Activated naive CD4-positive, alpha-beta T cell treated with Interleukin-2 at 50 U/mL for 16 hours (primary cell): ENCODE results near the gene RHBDD2.
"Not testable (repeated sequence)": the region's sequence is repeated elsewhere in the genome, so short reads cannot be mapped to it uniquely, and the experiment has no call there.

ENCODE experiments used
- DNase-seq: peaks from one replicate; pipeline ENCODE4 v3.0.0-alpha.2; 2020

The RHBDD2 gene

GRCh38 chr7:75866489-75867389 lies 12.1 kb upstream of the RHBDD2 start:
- peak; percentile 47 for DNase-seq

DNA sequence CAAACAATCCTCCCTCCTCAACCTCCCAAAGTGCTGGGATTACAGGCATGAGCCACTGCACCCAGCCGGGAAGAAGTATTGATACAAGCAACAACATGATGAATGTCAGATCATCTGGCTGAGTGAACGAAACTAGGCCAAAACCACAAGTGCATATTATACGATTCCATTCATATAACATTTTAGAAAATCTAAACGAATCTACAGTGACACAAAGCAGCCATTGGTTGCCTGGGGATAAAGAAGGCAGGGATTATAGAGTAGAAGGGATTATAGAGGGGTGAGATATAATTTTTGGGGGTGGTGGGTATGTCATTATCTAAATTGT lies 11.5 kb upstream of the RHBDD2 start:
- no peak for DNase-seq

DNA sequence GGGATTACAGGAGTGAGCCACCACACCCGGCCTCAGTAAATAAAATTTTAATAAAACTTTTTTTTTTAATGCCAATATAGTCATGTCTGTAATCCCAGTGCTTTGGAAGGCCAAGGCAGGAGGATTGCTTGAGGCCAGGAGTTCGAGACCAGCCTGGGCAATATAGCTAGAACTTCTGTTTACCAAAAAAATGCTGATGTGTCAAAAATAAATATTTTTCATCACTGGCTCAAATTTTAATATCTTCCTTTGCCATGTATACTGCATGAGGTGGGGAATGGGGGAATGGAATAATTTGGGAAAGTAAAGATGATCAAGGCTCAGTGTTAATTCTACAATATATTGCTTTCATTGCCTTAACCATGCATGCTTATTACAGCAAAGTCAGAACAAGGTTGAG lies 10.7 kb upstream of the RHBDD2 start:
- no peak for DNase-seq

GRCh38 chr7:75869776-75870379 lies 9.0 kb upstream of the RHBDD2 start:
- no peak for DNase-seq

GRCh38 chr7:75870557-75871161 lies 8.2 kb upstream of the RHBDD2 start:
- no peak for DNase-seq

DNA sequence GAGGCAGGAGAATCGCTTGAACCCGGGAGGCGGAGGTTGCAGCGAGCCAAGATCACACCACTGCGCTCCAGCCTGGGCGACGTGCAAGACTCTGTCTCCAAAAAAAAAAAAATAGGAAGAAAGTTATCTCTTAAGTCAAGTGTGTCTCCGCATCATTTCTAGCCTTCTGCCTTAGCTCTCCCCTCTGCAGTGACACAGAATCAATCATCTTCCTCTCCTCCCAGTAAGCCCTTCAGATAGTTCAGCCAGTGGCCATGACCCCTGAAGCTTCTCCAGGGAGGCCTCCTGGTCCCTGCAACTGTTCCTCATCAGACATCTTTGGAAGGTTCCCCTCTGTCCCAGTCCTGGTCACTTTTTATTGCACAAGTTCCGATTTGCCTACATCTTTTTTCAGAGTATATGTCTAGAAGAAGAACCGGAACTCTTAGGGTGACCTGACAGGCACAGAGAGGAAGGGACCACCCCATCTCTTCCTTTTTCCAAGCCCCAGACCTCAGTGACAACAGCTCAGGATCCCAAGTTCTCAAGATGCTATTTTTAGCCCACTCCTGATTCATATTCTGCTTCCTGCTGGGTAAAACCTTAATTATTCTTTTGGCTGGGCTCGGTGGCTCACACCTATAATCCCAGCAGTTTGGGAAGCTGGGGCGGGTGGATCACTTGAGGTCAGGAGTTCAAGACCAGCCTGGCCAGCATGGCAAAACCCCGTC lies 6.6 kb upstream of the RHBDD2 start:
- DNase-seq: no peak

GRCh38 chr7:75874180-75874579 lies 4.7 kb upstream of the RHBDD2 start:
- DNase-seq: not testable (repeated sequence)

DNA sequence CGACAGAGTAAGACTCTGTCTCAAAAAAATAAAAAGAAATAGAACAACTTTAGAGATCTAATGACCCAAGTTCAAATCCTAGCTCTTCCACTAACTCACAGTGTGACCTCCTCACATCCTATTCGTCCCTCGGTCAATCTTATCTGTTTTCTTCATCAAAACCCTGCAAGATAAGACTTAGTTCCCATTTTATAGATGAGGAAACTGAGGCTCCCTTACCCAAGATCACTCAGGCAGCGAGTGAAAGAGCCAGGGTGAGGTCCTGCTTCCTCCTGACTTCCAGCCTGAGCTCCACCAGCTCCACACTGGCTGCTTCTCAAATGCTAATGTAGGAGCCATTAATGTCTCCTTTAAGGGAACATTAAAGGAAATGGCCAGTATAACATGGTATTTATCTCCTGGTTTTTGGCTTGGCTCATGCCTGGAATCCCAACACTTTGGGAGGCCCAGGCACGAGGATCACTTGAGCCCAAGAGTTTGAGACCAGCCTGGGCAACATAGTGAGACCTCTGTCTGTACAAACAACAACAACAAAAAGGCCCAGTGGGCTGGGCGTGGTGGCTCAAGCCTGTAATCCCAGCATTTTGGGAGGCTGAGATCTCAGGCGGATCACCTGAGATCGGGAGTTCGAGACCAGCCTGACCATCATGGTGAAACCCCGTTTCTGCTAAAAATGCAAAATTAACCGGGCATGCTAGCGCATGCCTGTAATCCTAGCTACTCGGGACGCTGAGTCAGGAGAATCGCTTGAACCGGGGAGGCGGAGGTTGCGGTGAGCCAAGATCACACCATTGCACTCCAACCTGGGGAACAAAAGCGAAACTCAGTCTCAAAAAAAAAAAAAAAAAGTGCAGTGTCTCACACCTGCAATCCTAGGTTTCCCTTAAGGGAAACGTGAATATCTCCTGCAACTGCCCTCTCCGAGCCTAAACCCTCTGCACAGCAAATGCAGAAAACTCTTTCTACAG lies 3.4 kb upstream of the RHBDD2 start:
- DNase-seq: no peak

GRCh38 chr7:75876126-75876881 lies 2.5 kb upstream of the RHBDD2 start:
- DNase-seq: no peak

GRCh38 chr7:75878312-75878768 lies 494 bp upstream of the RHBDD2 start:
- no peak for DNase-seq

GRCh38 chr7:75879771-75880184 lies 944 bp downstream of the RHBDD2 start:
- peak; percentile 20 for DNase-seq

DNA sequence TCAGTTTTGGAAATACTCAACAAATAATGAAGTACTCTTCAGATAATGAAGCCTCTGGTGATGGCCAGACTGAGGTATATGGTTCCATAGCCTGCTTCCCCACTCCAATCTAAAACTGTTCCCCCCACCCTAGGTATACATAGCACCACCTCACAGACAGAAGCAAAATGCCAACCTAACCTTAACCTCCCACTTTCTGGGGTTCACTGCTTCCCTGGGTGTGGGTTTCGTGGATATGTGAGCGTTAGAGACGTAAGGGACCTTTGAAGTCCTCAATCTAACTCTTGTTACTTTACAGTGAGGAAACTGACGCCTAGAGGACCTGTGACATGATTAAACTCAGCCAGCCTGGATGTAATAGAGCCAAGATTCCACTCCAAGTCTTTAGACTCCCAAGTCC lies 1.4 kb downstream of the RHBDD2 start:
- no peak for DNase-seq

DNA sequence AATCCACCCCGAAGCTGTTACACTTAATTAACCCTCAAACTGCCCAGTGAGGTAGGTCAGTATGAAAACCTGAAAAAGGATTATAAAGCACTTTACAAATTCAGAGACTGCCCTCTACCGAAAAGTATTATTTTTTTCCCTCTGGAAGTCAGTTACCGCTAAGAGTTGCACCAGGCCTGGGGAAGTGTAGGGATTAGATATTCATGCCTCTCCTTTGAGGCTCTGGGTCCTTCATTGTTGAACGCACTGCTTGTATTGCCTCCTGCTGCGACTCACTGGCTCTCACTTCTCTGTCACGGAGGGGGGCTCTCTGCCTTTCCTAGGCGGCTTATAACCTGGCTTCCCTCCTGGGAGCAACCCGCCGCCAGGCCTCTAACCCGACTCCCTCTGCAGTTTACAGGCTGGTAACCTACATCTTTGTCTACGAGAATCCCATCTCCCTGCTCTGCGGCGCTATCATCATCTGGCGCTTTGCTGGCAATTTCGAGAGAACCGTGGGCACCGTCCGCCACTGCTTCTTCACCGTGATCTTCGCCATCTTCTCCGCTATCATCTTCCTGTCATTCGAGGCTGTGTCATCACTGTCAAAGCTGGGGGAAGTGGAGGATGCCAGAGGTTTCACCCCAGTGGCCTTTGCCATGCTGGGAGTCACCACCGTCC lies 2.7 kb downstream of the RHBDD2 start:
- no peak for DNase-seq

DNA sequence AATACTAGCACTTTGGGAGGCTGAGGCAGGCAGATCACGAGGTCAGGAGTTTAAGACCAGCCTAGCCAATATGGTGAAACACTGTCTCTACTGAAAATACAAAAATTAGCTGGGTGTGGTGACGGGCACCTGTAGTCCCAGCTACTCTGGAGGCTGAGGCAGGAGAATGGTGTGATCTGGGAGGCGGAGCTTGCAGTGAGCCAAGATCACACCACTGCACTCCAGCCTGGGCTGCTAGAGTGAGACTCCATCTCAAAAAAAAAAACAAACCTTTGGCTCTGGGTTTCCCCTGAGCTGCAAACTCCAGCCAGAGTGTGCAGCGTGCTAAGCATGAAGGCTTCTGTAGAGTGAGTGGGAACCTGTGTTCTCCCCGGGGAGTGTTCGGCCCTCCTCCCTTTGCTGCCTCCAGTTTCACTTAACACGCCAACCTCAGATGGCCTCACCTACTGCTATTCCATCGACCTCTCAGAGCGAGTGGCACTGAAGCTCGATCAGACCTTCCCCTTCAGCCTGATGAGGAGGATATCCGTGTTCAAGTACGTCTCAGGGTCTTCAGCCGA lies 4.5 kb downstream of the RHBDD2 start:
- DNase-seq: not testable (repeated sequence)

GRCh38 chr7:75884476-75884875 lies 5.6 kb downstream of the RHBDD2 start:
- DNase-seq: no peak

DNA sequence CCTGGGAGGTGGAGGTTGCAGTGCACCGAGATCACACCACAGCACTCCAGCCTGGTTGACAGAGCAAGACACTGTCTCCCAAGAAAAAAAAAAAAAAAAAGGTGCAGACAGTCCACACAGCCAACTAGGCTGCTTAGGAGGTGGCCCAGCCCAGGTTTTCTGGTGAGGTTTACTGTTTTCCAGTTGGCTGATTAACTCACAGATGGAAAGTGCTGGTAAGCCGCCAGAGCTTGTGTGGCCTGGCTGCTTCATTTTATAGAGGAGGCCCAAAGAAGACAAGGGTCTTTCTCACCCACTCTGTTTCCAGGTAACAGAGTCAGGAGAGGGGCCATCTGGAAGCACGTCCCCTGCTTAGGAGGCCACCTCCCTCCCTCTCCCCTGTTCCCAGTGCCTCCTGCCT lies 6.2 kb downstream of the RHBDD2 start:
- no peak for DNase-seq

DNA sequence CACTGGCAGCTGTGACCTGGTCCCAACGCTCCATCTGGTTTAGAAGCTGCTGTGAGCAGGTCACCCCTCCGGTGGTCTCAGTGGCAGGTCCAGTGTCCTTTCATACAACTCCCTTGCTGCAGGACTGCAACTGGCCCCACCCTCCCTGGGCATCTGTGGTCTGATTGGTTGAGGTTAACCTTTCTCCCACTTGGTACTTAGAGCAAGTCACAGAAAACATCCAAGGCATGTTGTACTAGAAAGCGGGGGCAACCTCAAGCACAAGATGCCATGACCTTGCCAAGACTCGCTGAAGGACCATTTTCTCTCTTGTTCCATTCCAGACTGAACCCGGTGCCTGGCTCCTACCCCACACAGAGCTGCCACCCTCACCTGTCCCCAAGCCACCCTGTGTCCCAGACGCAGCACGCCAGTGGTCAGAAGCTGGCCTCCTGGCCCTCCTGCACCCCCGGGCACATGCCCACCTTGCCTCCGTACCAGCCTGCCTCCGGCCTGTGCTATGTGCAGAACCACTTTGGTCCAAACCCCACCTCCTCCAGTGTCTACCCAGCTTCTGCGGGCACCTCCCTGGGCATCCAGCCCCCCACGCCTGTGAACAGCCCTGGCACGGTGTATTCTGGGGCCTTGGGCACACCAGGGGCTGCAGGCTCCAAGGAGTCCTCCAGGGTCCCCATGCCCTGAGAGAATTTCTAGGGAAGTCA lies 9.0 kb downstream of the RHBDD2 start:
- DNase-seq: no peak

DNA sequence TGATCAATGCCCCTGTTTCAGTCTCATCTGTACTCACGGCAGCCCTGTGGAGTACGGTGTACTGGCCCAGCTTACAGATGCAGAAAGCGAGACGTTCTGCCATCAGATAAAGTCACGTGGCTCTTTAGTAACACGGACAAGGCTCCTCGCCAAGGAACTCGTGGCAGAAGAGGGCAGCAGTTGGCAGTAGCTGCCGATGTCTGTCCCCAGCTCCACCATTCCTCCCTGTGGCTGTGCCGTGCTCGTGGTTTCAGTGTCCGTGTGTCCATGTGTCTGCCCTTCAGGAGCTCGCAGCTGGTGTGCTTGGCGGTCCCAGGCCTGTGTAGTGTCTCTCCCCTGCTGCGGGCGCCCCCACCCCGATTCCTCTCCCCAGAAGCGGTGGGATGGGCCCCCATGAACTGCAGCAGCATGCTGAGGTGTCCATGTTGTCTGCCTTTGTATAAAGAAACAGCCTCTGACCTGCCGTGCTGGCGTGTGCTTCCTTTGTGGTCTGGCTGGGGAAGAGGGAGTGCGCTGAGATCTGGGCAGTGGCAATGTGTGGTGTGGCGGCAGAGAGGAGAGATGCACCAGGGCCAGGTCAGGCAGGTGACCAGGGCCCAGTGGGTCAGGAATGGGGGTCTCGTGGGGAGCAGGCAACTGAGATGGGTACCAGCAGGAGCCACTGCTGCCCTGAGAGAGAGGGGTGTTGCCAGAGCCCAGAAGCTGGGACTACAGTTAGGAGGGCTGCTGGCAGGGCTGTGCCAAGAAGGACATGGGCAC lies 9.8 kb downstream of the RHBDD2 start:
- no peak for DNase-seq

GRCh38 chr7:75889223-75889825 lies 10.5 kb downstream of the RHBDD2 start:
- DNase-seq: no peak
